Fibroblast of the aortic adventitia (primary cell): ENCODE results near the gene SAT1. TPM values are rescaled to one million over a fixed set of nuclear protein-coding genes. Genes with fewer than 3 reads are reported as not detected.

Experiments
- DNase-seq: peaks from one replicate; pipeline ENCODE4 v3.0.0-alpha.2; 2010; ENCODE audit warnings: low read depth
- H3K4me3 ChIP-seq: 2 replicates; pipeline ENCODE4 v1.5.1; 2011; ENCODE audit warnings: low read depth, mild to moderate bottlenecking, control low read depth, low read length, moderate library complexity
- total RNA-seq: library from RNA; depleted of rRNA; stranded (reverse); fragments of >200 nt; gene quantifications from 2 replicates; pipeline ENCODE4 v1.2.3, GENCODE V29; 2012; ENCODE audit warnings: low replicate concordance
- TF ChIP-seq, protein P1 (sequence below): IDR thresholded peaks from 2 replicates; pipeline ENCODE4 v1.5.1; 2011; ENCODE audit warnings: mild to moderate bottlenecking, low read length, control low read depth, inconsistent platforms; ENCODE audit not compliant: insufficient read depth

Gene SAT1
- total RNA-seq, 1 donor: 75.7 TPM

- H3K4me3 ChIP-seq: no peak overlapping the region
- TF ChIP-seq, protein P1, sequence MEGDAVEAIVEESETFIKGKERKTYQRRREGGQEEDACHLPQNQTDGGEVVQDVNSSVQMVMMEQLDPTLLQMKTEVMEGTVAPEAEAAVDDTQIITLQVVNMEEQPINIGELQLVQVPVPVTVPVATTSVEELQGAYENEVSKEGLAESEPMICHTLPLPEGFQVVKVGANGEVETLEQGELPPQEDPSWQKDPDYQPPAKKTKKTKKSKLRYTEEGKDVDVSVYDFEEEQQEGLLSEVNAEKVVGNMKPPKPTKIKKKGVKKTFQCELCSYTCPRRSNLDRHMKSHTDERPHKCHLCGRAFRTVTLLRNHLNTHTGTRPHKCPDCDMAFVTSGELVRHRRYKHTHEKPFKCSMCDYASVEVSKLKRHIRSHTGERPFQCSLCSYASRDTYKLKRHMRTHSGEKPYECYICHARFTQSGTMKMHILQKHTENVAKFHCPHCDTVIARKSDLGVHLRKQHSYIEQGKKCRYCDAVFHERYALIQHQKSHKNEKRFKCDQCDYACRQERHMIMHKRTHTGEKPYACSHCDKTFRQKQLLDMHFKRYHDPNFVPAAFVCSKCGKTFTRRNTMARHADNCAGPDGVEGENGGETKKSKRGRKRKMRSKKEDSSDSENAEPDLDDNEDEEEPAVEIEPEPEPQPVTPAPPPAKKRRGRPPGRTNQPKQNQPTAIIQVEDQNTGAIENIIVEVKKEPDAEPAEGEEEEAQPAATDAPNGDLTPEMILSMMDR: no peak
- no peak for DNase-seq
Observed at GRCh38 chrX:23749129-23749528, 33.8 kb upstream of the SAT1 start.

- H3K4me3 ChIP-seq: no peak overlapping the region
- DNase-seq: no peak
- TF ChIP-seq, protein P1: no peak
Observed at GRCh38 chrX:23749576-23749975, 33.4 kb upstream of the SAT1 start.

- peak; percentile 81 for DNase-seq
- TF ChIP-seq, protein P1: no peak
- no peak overlapping the region for H3K4me3 ChIP-seq
Observed at GRCh38 chrX:23752740-23753415, 30.1 kb upstream of the SAT1 start.

GRCh38 chrX:23754664-23755063 lies 28.3 kb upstream of the SAT1 start:
- no peak for DNase-seq
- no peak overlapping the region for H3K4me3 ChIP-seq
- TF ChIP-seq, protein P1: no peak

GRCh38 chrX:23756165-23756564 lies 26.8 kb upstream of the SAT1 start:
- TF ChIP-seq, protein P1: peak; percentile 51
- H3K4me3 ChIP-seq: no peak overlapping the region
- DNase-seq: peak; percentile 58

DNA sequence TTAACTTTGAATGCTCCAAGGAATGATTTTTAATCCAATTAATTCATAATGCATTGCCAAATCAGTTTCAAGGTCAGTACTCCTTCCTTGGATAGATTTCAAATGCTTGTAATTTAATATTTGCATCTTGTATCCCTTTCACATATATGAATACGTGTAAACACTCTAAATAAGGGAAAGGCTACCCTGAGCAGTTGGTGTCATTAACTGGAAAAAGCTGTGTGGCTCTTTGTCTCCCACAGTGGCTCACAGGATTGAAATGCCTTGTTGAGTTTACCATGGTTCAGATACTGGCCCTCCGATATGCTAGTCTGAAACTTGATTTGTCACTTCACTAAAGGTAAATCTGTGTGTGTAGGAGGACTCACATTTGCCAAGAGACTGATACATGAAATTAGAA lies 23.2 kb upstream of the SAT1 start:
- TF ChIP-seq, protein P1: no peak
- H3K4me3 ChIP-seq: no peak overlapping the region
- DNase-seq: no peak
